PFSK-1 (cell line): ENCODE data around the gene MDN1.

Experiments
- POLR2AphosphoS5 ChIP-seq: IDR thresholded peaks from 2 replicates; pipeline ENCODE4 v1.6.1; 2012; ENCODE audit warnings: low read depth, mild to moderate bottlenecking, control low read depth, low read length, moderate library complexity
- REST ChIP-seq, 2 experiments: IDR thresholded peaks; 2 replicates each; pipeline versions ENCODE4 v1.6.1 to v1.8.0; 2011 to 2012; ENCODE audit warnings: low read depth in 2 of 2, low read length in 2 of 2, control low read depth in 1 of 2, inconsistent platforms in 1 of 2, mild to moderate bottlenecking in 1 of 2, moderate library complexity in 1 of 2; ENCODE audit not compliant: insufficient read depth in 1 of 2
- SIN3A ChIP-seq: IDR thresholded peaks from 2 replicates; pipeline ENCODE4 v1.6.1; 2012; ENCODE audit warnings: mild to moderate bottlenecking, low read length, moderate library complexity, borderline replicate concordance; ENCODE audit not compliant: insufficient read depth
- TAF1 ChIP-seq: IDR thresholded peaks from 2 replicates; pipeline ENCODE4 v1.6.1; 2012; ENCODE audit warnings: low read length, control low read depth, borderline replicate concordance; ENCODE audit not compliant: insufficient read depth

GRCh38 chr6:89655122-89655521, 164.5 kb downstream of the MDN1 start:
- TF ChIP-seq REST (IDR thresholded peaks at IDR 0.05; ENCODE audit: insufficient read depth in 1 of 2, low read depth in 2 of 2, low read length in 2 of 2): no peak
- TF ChIP-seq SIN3A: no peak
- TF ChIP-seq TAF1: no peak
- TF ChIP-seq POLR2AphosphoS5: no peak
